Progenitor cell of endocrine pancreas (in vitro differentiated cells): ENCODE data around the gene NPM1. TPM values are rescaled to one million over a fixed set of nuclear protein-coding genes. Genes with fewer than 3 reads are reported as not detected.

Experiments
- DNase-seq: peaks from one replicate; pipeline ENCODE4 v3.0.0; 2021; ENCODE audit warnings: low spot score; ENCODE audit not compliant: unreplicated experiment
- H3K27ac Mint-ChIP-seq: 2 replicates; pipeline ENCODE4 v1.8.0; 2021; ENCODE audit warnings: mild to moderate bottlenecking, moderate library complexity, mixed read lengths
- H3K27me3 Mint-ChIP-seq: 2 replicates; pipeline ENCODE4 v1.8.0; 2021; ENCODE audit warnings: mixed read lengths
- H3K36me3 Mint-ChIP-seq: 2 replicates; pipeline ENCODE4 v1.8.0; 2022; ENCODE audit warnings: mixed read lengths; ENCODE audit not compliant: insufficient read depth
- H3K4me1 Mint-ChIP-seq: 2 replicates; pipeline ENCODE4 v1.8.0; 2021; ENCODE audit warnings: low read depth, mixed read lengths
- H3K4me3 Mint-ChIP-seq: 2 replicates; pipeline ENCODE4 v1.8.0; 2021; ENCODE audit warnings: low read depth, mild to moderate bottlenecking, moderate library complexity, mixed read lengths
- H3K9me3 Mint-ChIP-seq: 2 replicates; pipeline ENCODE4 v1.8.0; 2021; ENCODE audit warnings: low read depth, mixed read lengths
- total RNA-seq: library from RNA; stranded (reverse); gene quantifications from 2 replicates; pipeline ENCODE4 v1.2.1, GENCODE V29; 2021
- TF ChIP-seq, protein P1 (sequence below): fragments of 200-600 bp; sonication (generic); IDR thresholded peaks from one replicate; pipeline ENCODE4 v1.5.0; 2021; ENCODE audit warnings: antibody characterized with exemption, mild to moderate bottlenecking; ENCODE audit not compliant: unreplicated experiment

The NPM1 gene
- total RNA-seq, 1 donor from 2014 or later, result 1,367 TPM

DNA sequence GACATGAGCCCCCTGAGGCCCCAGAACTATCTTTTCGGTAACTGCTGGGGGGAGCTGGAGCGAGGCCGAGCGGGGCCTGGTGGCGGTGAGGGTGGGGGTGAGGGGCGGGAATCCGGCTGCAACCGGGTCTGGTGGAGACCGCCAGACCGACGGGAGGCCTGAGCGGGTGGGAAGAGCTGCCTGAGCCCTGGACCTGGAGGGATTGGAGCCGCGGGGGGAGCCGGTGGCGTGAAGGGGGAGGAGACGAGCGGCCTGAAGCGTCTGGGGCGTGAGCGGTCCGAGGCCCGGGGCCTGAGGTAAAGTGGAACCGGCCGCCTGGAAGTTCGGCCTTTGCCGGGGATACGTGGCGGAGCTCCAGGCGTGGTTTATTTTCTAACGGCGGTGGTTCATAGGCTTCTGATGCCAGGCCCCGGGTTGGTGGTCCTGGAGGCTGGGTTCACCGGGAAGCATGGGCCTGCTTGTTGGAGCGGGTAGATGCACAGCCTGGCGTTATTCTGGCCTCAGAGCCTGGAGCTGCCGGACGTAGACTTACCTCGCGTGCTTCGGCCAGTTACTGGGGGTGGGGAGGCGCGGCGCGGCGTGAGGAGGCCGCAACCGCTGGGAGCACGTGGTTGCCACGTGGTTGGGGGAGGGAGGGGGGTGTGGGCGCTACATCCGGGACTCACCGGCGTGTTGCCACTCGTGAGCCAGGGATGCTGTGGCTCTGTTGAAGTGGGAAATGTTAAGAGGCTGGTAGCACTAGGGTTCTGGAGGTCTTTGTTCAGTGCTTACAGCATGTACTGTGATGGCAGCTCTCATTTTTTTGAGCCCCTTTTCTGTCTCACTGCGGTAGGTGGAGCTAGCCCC lies 544 bp downstream of the NPM1 start:
- Mint-ChIP-seq H3K4me3 (peak overlapping the region; percentile 98), H3K27me3 (no peaks in the 10 kb centered on the region), H3K36me3 (peaks cover 26% of the 10 kb centered on the region), H3K9me3 (no peaks in the 10 kb centered on the region), H3K27ac (peak overlapping the region; percentile 100), H3K4me1 (peaks cover 35% of the 10 kb centered on the region)
- peak; percentile 54 for DNase-seq
- TF ChIP-seq, protein P1, sequence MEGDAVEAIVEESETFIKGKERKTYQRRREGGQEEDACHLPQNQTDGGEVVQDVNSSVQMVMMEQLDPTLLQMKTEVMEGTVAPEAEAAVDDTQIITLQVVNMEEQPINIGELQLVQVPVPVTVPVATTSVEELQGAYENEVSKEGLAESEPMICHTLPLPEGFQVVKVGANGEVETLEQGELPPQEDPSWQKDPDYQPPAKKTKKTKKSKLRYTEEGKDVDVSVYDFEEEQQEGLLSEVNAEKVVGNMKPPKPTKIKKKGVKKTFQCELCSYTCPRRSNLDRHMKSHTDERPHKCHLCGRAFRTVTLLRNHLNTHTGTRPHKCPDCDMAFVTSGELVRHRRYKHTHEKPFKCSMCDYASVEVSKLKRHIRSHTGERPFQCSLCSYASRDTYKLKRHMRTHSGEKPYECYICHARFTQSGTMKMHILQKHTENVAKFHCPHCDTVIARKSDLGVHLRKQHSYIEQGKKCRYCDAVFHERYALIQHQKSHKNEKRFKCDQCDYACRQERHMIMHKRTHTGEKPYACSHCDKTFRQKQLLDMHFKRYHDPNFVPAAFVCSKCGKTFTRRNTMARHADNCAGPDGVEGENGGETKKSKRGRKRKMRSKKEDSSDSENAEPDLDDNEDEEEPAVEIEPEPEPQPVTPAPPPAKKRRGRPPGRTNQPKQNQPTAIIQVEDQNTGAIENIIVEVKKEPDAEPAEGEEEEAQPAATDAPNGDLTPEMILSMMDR, result no peak

GRCh38 chr5:171388816-171389168 lies 1.1 kb downstream of the NPM1 start:
- Mint-ChIP-seq H3K4me3 (peak overlapping the region; percentile 98), H3K4me1 (peaks cover 35% of the 10 kb centered on the region), H3K9me3 (no peaks in the 10 kb centered on the region), H3K36me3 (peaks cover 29% of the 10 kb centered on the region), H3K27ac (peak overlapping the region; percentile 100), H3K27me3 (no peaks in the 10 kb centered on the region)
- no peak for DNase-seq
- TF ChIP-seq, protein P1, result no peak

DNA sequence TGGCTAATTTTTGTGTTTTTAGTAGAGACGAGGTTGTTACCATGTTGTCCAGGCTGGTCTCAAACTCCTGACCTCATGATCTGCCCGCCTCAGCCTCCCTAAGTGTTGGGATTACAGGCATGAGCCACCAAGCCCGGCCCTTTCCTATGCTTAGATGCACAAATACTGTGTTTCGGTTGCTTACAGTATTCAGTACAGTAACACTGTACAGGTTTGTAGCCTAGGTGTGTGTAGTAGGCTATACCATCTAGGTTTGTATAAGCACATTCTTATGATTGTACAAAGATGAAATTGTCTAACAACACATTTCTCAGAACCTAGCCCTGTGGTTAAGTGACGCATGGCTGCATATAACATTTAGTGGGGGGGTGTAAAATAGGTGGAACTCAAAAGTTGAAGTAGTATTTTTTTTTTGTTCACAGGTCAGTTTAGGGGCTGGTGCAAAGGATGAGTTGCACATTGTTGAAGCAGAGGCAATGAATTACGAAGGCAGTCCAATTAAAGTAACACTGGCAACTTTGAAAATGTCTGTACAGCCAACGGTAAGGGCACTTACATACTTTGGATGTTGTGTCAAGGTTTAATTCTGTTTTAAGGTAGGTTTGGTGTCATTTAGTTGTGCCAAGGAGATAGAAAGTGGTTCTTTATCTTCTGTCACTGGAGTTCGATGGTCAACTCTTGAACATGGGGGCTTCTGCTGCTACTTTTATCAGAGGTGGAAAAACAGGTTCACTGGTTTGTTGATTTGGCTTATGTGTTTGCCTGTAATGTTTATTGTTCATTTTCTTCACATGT lies 3.4 kb downstream of the NPM1 start:
- Mint-ChIP-seq H3K9me3 (no peaks in the 10 kb centered on the region), H3K4me1 (peaks cover 37% of the 10 kb centered on the region), H3K36me3 (peaks cover 39% of the 10 kb centered on the region), H3K4me3 (peak overlapping the region; percentile 98), H3K27me3 (no peaks in the 10 kb centered on the region), H3K27ac (peak overlapping the region; percentile 67)
- no peak for DNase-seq
- TF ChIP-seq, protein P1, result no peak

DNA sequence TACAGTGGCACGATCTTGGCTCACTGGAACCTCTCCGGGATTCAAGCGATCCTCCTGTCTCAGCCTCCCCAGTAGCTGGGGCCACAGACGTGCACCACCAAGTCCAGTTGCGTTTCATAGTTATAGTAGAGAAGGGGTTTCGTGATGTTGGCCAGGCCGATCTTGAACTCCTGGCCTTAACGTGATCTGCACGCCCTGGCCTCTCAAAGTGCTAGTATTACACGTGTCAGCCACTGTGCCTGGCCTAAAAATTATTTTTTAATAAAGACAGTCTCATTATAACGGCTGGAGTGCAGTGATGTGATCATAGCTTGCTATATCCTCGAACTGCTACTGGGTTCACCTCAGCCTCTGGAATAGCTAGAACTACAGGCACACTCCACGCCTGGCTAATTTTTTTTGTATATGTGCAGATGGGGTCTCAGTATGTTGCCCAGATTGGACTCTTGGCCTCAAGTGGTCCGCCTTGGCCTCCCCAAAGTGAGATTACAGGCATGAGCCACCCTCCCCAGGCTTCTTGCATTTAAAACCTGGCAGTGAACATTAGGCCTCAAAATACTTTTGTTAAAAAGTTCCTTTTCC lies 4.4 kb downstream of the NPM1 start:
- DNase-seq, result no peak
- no peaks in the 10 kb centered on the region for H3K9me3 Mint-ChIP-seq
- H3K4me3 Mint-ChIP-seq, result no peak overlapping the region
- H3K36me3 Mint-ChIP-seq, result peaks cover 46% of the 10 kb centered on the region
- no peaks in the 10 kb centered on the region for H3K27me3 Mint-ChIP-seq
- TF ChIP-seq, protein P1, result no peak
- no peak overlapping the region for H3K27ac Mint-ChIP-seq
- H3K4me1 Mint-ChIP-seq, result peaks cover 38% of the 10 kb centered on the region

GRCh38 chr5:171392585-171393159 lies 5.0 kb downstream of the NPM1 start:
- no peak for DNase-seq
- TF ChIP-seq, protein P1, result peak; percentile 30
- Mint-ChIP-seq H3K9me3 (no peaks in the 10 kb centered on the region), H3K27ac (peak overlapping the region; percentile 41), H3K4me3 (no peak overlapping the region), H3K36me3 (peaks cover 50% of the 10 kb centered on the region), H3K27me3 (no peaks in the 10 kb centered on the region), H3K4me1 (peaks cover 38% of the 10 kb centered on the region)
